Erythroblast (primary cell): Measurements from ENCODE around the gene BLM.

Source experiments
- GATA1 ChIP-seq: IDR thresholded peaks from 2 replicates; pipeline ENCODE4 v1.6.1; 2011; ENCODE audit warnings: low read depth, mild to moderate bottlenecking, control low read depth, low read length, moderate library complexity
- POLR2A ChIP-seq: IDR thresholded peaks from 2 replicates; pipeline ENCODE4 v1.6.1; 2011; ENCODE audit warnings: mild to moderate bottlenecking, low read length

GRCh38 chr15:90691982-90692773 lies 25.0 kb upstream of the BLM start:
- TF ChIP-seq POLR2A (no peak), GATA1 (no peak)
